MCF 10A (cell line): ENCODE results near the gene GPR173. TPM values are rescaled to one million over a fixed set of nuclear protein-coding genes. Genes with fewer than 3 reads are reported as not detected.
A peak's percentile ranks its signal among the peaks of the same experiment; 100 is the strongest.

Experiments used
- BruUV-seq: library from RNA; stranded (reverse); fragments of 400-500 nt; replicated peaks from 2 replicates; lab custom pipeline; 2021; lab: Mats Ljungman, UMichigan
- CTCF ChIA-PET: fragments of 300-600 bp; sonication (Branson Sonifier 250); formaldehyde crosslinking; extraction: SDS; loops from one replicate; lab custom pipeline; 2021; ENCODE audit warnings: antibody characterized with exemption, inconsistent platforms; lab: Yijun Ruan, JAX
- POLR2A ChIA-PET: fragments of 300-600, 350-650 bp; sonication (Branson Sonifier 250); formaldehyde crosslinking; extraction: SDS; loops from one replicate; lab custom pipeline; 2020; ENCODE audit warnings: antibody characterized with exemption, inconsistent platforms; lab: Yijun Ruan, JAX
- DNase-seq: peaks from one replicate; pipeline ENCODE4 v3.0.0-alpha.2; 2018; ENCODE audit not compliant: unreplicated experiment
- H3K27ac Mint-ChIP-seq: one replicate; pipeline ENCODE4 v1.8.0; 2022; ENCODE audit warnings: mild to moderate bottlenecking, low read depth, mixed read lengths; ENCODE audit not compliant: unreplicated experiment
- H3K27me3 Mint-ChIP-seq: one replicate; pipeline ENCODE4 v1.8.0; 2022; ENCODE audit warnings: mixed read lengths; ENCODE audit not compliant: insufficient read depth, unreplicated experiment
- H3K36me3 Mint-ChIP-seq: one replicate; pipeline ENCODE4 v1.8.0; 2022; ENCODE audit warnings: mild to moderate bottlenecking, moderate library complexity, mixed read lengths; ENCODE audit not compliant: insufficient read depth, unreplicated experiment
- H3K4me1 Mint-ChIP-seq: one replicate; pipeline ENCODE4 v1.8.0; 2022; ENCODE audit warnings: mixed read lengths; ENCODE audit not compliant: insufficient read depth, unreplicated experiment
- H3K4me3 Mint-ChIP-seq: one replicate; pipeline ENCODE4 v1.8.0; 2022; ENCODE audit warnings: mild to moderate bottlenecking, moderate library complexity, mixed read lengths; ENCODE audit not compliant: unreplicated experiment
- H3K9me3 Mint-ChIP-seq: one replicate; pipeline ENCODE4 v1.8.0; 2022; ENCODE audit warnings: mixed read lengths; ENCODE audit not compliant: unreplicated experiment
- CTCF ChIP-seq: fragments of 200-600 bp; IDR thresholded peaks from one replicate; pipeline ENCODE4 v1.8.0; 2022; ENCODE audit warnings: antibody characterized with exemption, mild to moderate bottlenecking; ENCODE audit not compliant: unreplicated experiment
- intact Hi-C: fragments of 100-400 bp; cut with micrococcal nuclease; formaldehyde crosslinking; loops from 2 replicates; pipeline ENCODE4 v1.14.1; 2022
- total RNA-seq: library from RNA; stranded (reverse); gene quantifications from 2 replicates; pipeline ENCODE4 v1.2.3, GENCODE V29; 2022

Gene GPR173
- total RNA-seq, 1 experiment from 2014 or later: 1.3 TPM

GRCh38 chrX:53086464-53086863, 37.9 kb downstream of the GPR173 start:
- TF ChIP-seq CTCF: no peak
- POLR2A ChIA-PET: interaction anchor here (0.7 to 5.4 kb wide), 2 partner anchors 14 to 232 kb away, joined by 3 to 56 read pairs; no protein-coding TSS in a partner anchor

GRCh38 chrX:53087388-53087831, 38.8 kb downstream of the GPR173 start:
- Mint-ChIP-seq H3K4me3 (peak overlapping the region; percentile 96), H3K4me1 (peaks cover 45% of the 10 kb centered on the region), H3K9me3 (no peaks in the 10 kb centered on the region), H3K36me3 (peaks cover 44% of the 10 kb centered on the region), H3K27ac (peak overlapping the region; percentile 92), H3K27me3 (peaks cover 82% of the 10 kb centered on the region)
- intact Hi-C loops: no loop called here
- no peak for DNase-seq
- no peak for TF ChIP-seq CTCF
- no TSS peak for BruUV-seq
- ChIA-PET CTCF (interaction anchor here (1.5 kb wide), 1 partner anchor 15 kb away, joined by 17 read pairs; no protein-coding TSS in a partner anchor), POLR2A (interaction anchor here (5.4 kb wide), 1 partner anchor 15 kb away, joined by 56 read pairs; no protein-coding TSS in a partner anchor)

More at GRCh38 chrX:53086464-53086863, 37.9 kb downstream of the GPR173 start:
- DNase-seq: peak; percentile 65
- Mint-ChIP-seq H3K36me3 (peaks cover 51% of the 10 kb centered on the region), H3K9me3 (no peaks in the 10 kb centered on the region), H3K4me1 (peaks cover 45% of the 10 kb centered on the region), H3K27ac (peak overlapping the region; percentile 92), H3K4me3 (peak overlapping the region; percentile 96), H3K27me3 (peaks cover 83% of the 10 kb centered on the region)
- intact Hi-C loops: no loop called here
- BruUV-seq: no TSS peak
- CTCF ChIA-PET: interaction anchor here (1.5 kb wide), 1 partner anchor 14 kb away, joined by 17 read pairs; no protein-coding TSS in a partner anchor

GRCh38 chrX:53088136-53088974, 39.8 kb downstream of the GPR173 start:
- intact Hi-C loops: no loop called here
- no peak for TF ChIP-seq CTCF
- peaks cover 72% of the 10 kb centered on the region for H3K27me3 Mint-ChIP-seq
- H3K36me3 Mint-ChIP-seq: peaks cover 36% of the 10 kb centered on the region
- H3K27ac Mint-ChIP-seq: peak overlapping the region; percentile 92
- H3K4me3 Mint-ChIP-seq: peak overlapping the region; percentile 96
- ChIA-PET POLR2A (interaction anchor here (0.6 to 5.4 kb wide), 6 partner anchors 16 to 178 kb away, joined by 3 to 56 read pairs (median 4); no protein-coding TSS in a partner anchor), CTCF (interaction anchor here (0.6 to 4.1 kb wide), 5 partner anchors 12 to 256 kb away, joined by 3 to 34 read pairs (median 4); no protein-coding TSS in a partner anchor)
- no peaks in the 10 kb centered on the region for H3K9me3 Mint-ChIP-seq
- peak; percentile 91 for DNase-seq
- H3K4me1 Mint-ChIP-seq: peaks cover 44% of the 10 kb centered on the region
- BruUV-seq: no TSS peak
